Ramos (cell line): ENCODE results near the gene SDF2L1.

ENCODE experiments used
- in situ Hi-C: fragments of 300-500 bp; cut with MboI; formaldehyde crosslinking; loops from one replicate; pipeline ENCODE4 v1.14.3; 2022; ENCODE audit warnings: low sequenced_read_pairs; ENCODE audit not compliant: unreplicated experiment

The SDF2L1 gene

DNA sequence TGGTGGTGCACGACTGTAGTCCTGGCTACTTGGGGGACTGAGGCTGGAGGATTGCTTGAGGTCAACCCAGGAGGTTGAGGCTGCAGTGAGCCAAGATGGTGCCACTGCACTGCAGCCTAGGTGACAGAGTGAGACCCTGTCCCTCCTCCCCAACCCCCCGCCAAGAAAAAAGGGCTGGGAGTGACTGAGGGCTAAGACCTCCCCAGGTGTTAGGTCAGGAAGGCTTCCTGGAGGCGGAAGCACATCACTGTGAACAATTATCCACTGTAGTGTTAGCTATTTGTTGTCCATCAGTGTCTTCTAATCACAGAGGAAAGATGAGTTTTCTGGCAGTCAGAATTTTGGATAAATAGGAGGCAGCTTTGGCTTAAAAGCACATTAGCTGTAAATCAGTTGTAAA is 21.1 kb upstream of the SDF2L1 start:
- in situ Hi-C loops = no loop called here

GRCh38 chr22:21622011-21622918 is 19.8 kb upstream of the SDF2L1 start:
- in situ Hi-C loops = no loop called here

GRCh38 chr22:21622919-21623647 is 19.0 kb upstream of the SDF2L1 start:
- in situ Hi-C loops = no loop called here

DNA sequence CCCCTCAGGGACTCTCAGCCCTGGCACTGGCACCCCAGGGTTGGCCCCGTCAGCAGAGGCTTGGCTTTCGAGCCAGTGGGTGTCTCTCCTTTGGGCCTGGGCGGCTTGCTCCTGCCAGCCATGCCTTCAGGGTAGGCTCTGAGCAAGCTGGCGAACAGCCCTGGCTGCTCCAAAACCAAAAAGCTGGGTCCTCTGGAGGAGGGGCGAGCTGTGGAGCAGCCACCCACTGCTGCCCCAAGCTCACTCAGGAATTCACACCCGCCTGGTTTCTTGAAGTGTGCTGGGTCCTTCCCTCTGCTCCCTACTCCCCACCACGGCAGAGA is 18.5 kb upstream of the SDF2L1 start:
- in situ Hi-C loops = no loop called here

- in situ Hi-C loops = no loop called here
Measured at GRCh38 chr22:21624120-21624879, 17.8 kb upstream of the SDF2L1 start.

- in situ Hi-C loops = no loop called here
Measured at GRCh38 chr22:21624880-21625791, 17.0 kb upstream of the SDF2L1 start.

- in situ Hi-C loops = no loop called here
Measured at GRCh38 chr22:21626073-21626734, 15.9 kb upstream of the SDF2L1 start.

GRCh38 chr22:21626735-21627469 is 15.2 kb upstream of the SDF2L1 start:
- in situ Hi-C loops = no loop called here

GRCh38 chr22:21628386-21629254 is 13.5 kb upstream of the SDF2L1 start:
- in situ Hi-C loops = no loop called here

DNA sequence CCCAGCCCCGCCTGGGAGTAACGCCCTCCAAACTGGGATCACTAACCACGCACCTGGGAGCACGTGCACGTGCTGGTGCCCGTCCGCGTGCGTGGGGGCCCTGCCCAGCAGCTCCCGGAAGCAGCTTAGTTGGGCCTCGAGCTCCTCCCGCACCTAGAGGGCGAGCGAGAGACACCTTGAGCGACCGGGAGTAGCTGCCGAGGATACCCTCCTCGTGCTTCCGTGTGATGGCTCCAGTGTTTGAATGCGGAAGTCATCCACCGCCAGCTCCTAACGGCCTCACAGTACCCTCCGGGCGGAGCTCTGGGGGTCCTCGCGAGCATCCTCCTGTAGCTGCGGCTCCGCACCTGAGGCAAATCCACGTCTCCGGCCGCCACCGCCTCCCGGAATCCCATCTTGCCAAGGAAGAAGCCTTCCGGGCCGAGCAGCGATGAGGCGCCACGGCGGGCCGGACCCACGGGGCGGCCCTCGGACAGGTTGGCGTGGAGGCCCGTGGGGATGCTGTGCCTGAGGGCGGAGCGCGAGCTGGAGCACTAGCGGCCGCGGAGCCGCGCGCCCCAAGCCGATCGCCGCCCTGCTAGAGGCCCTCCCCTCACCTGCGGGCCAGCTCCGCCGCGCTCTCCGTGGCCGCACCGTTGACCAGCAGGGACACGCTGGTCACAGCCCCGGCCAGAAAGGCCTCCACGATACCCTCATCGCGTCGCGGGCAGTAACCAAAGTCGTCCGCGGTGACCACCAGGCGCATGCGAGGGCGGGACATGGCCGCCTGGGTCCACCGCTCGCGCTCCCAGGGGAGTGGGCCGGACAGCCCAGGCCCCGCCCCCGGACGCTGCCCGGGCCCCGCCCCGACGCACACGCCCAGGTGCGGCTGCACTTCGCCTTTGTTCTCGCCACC is 12.6 kb upstream of the SDF2L1 start, which contains the start of gene YDJC:
TSS of gene YDJC (minus strand) at position 768 of the 895 bp plus-strand sequence. CDS start at position 760, 8 bp downstream.
- in situ Hi-C loops = no loop called here

- in situ Hi-C loops = no loop called here
Measured at GRCh38 chr22:21631025-21631424, 11.1 kb upstream of the SDF2L1 start.

DNA sequence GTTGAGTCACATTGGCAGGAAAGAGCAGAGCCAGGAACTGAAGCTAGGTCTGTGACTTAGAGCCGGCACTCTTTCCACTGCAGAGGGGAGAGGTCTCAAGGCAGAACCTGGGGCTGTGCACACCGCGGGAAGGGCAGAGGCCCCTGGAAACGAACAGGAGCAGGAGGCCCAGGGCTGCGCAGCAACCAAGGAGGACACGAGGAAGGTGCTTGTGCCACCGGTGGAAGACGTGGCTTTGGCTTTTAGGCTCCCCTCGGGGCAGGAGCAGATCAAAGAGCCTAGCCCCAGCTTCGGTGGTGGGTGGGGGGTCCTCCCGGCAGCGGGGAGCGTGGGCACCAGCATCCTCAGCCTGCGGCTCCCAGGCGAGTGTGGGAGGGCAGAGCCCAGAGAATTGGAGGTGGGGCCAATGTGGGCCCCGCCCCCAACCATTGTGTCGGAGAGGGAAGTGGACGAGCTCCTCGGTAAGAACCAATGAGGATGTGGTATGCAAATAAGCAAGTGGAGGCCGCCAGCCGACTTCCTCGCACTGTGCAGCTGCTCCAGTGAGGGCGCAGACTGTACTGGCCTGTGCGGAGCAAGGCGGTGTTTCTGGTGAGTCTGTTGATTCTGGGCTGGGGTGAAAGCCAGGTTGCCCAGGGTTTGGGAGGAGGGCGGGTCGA is 9.7 kb upstream of the SDF2L1 start, which contains the start of gene CCDC116:
TSS of gene CCDC116 (plus strand) at position 524 of the 659 bp plus-strand sequence. CDS start 422 bp downstream, outside the sequence.
- in situ Hi-C loops = no loop called here

DNA sequence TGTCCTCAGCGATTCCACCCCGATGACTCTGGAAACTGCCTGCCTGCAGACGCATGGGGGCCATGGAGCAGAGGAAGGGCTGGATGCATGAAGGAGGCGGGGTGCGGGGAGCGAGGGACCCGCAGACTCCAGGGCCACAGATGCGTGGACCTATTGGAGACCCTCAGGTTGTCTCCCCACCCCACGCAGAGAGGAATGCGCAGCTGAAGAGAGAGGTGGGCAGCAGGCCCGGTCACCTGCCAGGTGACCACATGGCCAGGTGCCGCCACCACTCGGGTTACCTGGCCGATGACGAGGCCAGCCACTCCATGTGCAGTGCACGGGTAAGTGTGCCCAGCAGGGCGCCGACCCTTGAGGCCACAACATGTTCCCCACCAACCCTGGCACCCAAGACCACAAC is 9.2 kb upstream of the SDF2L1 start:
- in situ Hi-C loops = no loop called here

- in situ Hi-C loops = no loop called here
Measured at GRCh38 chr22:21633481-21633880, 8.6 kb upstream of the SDF2L1 start.

DNA sequence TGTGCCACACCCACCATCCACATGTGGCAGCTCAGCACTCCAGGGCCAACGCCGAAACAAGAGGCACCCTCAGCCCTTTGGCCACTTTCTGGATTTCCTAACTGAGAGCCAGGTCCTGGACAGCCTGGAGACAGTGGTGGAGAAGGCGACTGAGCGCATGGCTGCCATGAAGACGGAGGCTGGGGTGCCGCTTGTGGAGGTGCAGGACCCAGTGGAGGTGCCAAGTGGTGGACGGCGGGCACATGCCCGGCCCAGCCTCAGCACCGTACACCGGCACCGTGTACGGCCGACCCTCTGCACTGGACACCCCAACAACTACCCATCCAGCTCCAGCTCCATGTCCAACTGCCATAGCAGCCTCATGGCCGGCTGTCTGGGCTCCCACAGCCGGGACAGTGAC is 8.0 kb upstream of the SDF2L1 start:
- in situ Hi-C loops = no loop called here

- in situ Hi-C loops = no loop called here
Measured at GRCh38 chr22:21634844-21635243, 7.3 kb upstream of the SDF2L1 start.
